Inflammatory macrophage treated with lipopolysaccharide for 1 hour (primary cell): ENCODE data around the gene GRIA1.

Source experiments
- DNase-seq, 2 donors: peaks; one replicate each; pipeline ENCODE4 v3.0.0-alpha.2; 2020 to 2022

Gene GRIA1

GRCh38 chr5:153500178-153500577, 9.7 kb downstream of the GRIA1 start:
- DNase-seq = no peak

GRCh38 chr5:153504726-153505125, 14.3 kb downstream of the GRIA1 start:
- DNase-seq = no peak

DNA sequence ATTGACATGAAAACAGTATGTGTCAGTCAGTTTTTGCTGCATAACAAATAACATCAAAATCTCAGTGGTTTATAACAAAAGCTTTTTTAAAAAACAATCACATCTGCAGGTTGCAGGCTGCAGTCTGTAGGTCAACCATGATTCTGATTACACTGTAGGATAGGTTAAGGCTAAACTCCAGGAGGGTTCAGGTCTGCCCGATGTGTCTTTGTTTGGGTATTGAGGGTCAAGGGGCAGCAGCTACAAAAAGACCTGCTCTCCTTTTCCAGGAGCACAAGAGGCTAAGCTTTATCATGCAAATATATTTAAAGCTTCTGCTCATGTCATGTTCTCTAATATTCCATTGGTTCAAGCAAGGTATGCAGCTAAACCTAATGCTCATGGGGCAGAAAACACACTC, 18.2 kb downstream of the GRIA1 start:
- DNase-seq = no peak

DNA sequence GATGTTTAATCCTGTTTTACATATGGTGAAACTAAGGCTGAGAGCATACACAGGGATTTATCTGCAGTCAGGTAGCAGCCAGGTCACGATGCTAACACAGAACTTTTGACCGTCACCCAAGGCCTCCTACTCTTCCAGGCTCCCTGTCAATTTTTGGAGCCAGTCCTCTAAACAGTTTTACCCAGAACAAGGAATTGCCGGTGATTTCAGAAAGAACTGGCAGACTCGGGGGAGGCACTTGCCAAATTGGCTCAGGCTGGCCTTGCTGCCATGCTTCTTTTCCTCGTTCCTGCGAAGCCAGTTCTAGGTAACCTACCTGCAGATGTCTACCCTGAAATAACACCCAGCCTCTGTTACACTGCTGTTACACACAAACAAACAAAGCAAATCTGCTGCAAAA, 21.2 kb downstream of the GRIA1 start:
- no peak for DNase-seq

DNA sequence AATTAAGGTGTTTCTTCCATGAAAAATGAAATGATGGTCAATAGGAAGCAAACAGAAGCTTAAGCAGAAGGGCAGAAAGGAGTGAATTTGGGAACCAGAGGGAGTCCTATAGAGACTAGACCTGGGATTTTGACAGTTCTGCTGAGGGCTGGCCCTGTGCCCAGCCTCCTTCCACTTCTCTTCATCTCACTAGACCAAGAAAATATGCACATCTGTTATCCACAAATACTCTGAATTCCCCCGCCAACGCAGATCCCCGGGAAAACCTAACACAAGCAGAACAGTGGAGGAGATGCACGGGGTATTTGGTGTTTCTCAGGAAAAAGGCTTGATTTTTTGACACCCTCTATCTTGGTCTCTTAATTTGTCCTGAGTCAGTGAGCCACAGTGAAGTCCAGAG, 22.7 kb downstream of the GRIA1 start:
- no peak for DNase-seq

DNA sequence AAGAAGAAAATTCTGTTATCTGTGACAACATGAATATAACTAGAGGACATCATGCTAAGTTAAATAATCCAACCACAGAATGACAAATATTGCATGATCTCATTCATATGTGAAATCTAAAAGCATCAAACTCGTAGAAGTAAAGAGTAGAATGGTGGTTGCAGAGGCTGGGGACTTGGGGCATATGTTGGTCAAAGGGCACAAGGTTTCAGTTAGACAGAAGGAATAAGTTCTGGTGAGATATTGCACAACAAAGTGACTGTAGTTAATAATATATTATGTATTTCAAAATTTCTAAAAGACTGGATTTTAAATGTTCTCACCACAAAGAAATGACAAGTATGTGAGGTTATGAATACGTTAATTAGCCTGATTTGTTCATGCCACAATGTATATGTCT, 24.8 kb downstream of the GRIA1 start:
- no peak for DNase-seq

GRCh38 chr5:153516504-153517240, 26.2 kb downstream of the GRIA1 start:
- no peak for DNase-seq

- DNase-seq = no peak
Observed at GRCh38 chr5:153517241-153517611, 26.8 kb downstream of the GRIA1 start.

DNA sequence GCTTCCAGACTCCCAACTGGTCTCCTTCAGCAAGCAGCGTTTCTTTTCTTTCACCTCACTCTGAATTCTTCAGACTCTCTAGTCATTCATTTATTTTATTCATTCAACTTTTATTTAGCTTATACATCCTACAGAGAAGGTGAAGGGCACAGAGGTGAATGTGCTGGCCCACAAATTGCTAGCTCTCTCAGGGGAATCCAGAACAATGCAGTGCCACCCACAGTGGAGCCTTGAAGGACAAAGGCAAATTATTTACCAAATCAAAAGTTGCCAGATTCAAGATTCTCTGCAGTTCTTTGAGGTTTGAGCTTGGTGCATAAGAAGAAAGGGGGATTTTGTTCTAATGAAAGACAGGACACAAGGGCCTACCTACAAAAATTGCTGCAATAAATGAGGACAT, 29.7 kb downstream of the GRIA1 start:
- DNase-seq = no peak

- no peak for DNase-seq
Observed at GRCh38 chr5:153520952-153521351, 30.5 kb downstream of the GRIA1 start.

- no peak for DNase-seq
Observed at GRCh38 chr5:153523211-153523610, 32.7 kb downstream of the GRIA1 start.

GRCh38 chr5:153523831-153524230, 33.4 kb downstream of the GRIA1 start:
- no peak for DNase-seq

DNA sequence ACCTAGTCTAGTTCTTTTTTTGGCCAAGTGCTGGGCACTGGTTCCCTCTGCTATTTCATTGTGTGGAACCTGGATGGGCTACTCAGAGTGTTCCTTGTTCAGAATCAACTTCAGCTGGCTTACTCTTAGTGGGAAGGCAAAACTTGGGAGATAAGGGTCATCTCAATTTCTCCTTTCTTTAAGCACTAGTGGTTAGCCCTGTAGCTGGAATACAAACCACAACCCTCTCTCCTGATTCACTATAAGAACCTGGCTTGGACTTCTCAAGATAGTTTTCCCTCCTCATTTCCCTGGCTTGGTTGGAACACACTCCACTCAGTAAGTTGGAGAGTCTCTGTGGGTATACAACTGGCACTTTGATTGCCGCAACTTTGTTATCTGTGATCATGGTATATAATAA, 35.1 kb downstream of the GRIA1 start:
- DNase-seq = no peak

- DNase-seq = no peak
Observed at GRCh38 chr5:153530357-153531143, 40.1 kb downstream of the GRIA1 start.

DNA sequence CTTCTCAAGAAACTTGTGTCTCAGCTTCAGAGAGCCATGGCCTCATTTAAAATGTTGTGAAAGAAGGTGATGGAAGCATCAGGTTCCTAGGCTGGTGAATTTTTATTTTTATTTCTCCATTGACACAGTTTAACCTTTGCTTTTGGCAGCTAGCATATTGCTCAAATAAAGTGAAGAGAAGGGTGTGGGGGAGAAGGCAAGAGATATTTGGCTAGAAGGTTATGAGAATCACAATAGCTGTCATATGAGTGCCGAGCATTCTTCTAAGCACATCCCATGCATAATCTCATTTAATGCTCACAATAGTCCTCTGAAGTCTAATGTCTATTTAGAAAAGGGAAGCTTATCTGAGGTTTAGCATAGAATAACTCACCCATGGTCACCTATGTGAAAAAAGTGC, 43.1 kb downstream of the GRIA1 start:
- DNase-seq = no peak

DNA sequence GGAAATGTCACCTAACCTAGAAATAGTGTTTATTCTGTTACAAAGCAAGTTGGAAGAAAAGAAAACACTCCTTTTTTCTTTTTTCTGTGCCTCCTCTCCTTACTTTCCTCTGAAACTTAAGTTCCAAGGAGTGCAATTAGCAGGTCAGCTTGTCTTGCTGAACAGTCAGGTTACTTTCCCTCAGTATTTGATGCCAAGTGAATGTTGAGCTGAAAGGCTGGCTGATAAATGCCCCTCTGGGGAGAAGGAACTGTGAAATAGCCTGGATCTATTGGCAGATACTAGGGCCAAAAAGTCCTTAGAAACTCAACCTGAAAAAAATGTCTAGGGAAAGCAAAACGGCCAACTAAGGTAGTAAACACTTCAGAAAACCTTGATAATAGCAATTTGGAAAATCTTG, 43.6 kb downstream of the GRIA1 start:
- no peak for DNase-seq

DNA sequence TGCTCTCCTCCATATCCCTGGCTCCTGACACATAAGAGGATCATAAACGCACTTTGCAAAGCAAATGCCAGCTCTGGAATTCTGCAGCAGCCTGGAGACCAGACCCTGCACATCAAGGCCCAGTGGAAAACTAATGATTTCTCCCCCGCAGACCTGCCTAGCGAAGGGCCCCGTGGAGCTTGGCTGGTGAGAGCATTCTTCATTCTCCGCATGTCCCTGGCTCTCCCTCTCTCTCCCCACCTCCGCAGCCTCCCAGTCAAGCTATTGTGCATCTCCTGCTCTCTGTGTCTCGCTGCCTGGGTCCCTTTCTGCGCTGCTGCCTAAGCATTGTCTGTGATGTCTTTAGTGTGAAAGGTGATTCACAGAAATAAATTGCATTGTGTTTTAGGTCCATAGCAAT, 46.7 kb downstream of the GRIA1 start:
- DNase-seq = no peak

DNA sequence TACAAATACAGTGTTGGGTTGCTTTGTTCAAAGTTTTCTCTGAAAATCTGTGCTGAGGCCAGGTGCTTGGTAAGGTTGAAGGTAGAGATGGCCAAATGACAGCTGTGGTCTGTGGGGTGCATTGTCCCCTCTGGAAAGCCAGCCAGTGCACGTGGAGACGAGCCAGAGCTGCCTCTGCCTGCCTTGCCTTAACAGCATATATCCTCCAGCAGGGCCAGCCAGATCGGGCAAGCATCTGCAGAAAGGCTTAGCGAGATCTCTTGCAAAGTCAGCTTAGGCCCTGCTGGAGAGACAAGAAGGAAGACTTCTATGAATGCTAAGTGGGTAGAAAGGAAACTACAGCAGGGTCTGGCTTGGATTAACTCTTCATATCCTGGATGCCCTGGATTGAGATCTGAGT, 49.5 kb downstream of the GRIA1 start:
- no peak for DNase-seq

GRCh38 chr5:153542536-153542935, 52.1 kb downstream of the GRIA1 start:
- no peak for DNase-seq

DNA sequence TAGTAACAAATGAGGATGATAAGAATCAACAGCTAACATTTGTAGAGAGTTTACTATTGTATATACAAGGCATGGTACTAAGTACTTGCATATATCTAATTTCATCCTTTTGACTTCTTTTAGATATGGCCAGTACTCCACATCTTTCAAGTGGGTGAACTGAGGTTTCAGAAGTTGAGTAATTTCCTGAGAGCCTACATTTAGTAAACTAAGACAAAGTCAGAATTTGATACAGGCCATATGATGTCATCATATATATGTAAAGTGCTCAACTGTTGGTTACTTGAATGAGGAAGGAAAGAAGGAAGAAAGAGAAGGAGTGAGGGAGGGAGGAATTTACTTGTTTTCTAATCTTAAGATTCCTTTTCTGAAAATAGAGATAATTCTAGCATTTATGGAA, 52.8 kb downstream of the GRIA1 start:
- no peak for DNase-seq

DNA sequence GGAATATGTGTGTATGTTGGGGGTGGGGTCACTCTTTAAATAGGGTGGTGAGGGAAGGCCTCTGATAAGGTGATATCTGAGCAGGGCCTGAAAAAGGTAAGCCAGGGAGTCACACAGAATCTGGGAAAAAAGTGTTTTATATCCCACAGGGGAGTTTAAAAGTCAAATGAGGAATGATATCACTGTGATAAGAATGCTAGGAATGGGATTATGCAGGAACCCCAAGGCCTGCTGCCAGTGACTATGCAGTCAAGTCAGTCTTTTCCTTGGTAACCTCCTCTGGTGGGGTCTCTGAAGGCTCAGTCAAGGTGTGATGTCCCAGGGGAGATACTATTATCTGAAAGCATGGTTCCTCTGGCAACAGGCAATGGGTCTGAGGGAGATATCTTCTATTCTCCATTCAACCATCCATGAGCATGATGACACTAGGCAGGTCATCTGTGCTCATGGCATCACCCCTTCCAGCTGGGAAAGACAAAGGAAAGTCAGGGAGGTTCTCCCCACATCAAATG, 53.5 kb downstream of the GRIA1 start:
- no peak for DNase-seq

- no peak for DNase-seq
Observed at GRCh38 chr5:153544706-153545105, 54.2 kb downstream of the GRIA1 start.

- DNase-seq = no peak
Observed at GRCh38 chr5:153546566-153546965, 56.1 kb downstream of the GRIA1 start.

DNA sequence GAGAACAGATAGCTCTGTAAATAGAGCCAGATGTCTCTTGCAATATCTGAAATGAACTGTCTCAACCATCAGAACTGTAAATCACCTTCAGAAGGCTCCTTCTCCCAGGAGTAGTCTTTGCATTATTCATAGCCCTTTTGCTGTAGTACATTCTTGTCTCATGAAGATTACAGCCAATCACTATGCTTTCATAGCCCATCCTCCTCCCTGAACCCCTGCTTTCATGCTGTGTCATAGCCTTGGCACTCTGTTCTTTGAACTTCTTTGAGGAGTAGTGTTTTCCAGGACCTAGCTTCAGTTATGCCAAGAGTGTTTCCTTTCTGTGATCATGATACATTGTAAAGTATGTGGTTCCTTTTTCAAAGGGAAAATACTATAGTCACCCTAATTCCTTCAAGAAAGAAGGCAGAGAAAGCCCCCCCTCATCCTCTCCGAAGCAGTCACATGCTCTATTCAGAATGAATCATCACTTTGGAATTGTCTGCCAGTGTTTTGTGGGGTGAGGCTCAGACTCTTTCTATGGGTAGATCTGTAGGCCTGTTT, 61.1 kb downstream of the GRIA1 start:
- no peak for DNase-seq
